ENCODE data around the gene GPR84.

DNA sequence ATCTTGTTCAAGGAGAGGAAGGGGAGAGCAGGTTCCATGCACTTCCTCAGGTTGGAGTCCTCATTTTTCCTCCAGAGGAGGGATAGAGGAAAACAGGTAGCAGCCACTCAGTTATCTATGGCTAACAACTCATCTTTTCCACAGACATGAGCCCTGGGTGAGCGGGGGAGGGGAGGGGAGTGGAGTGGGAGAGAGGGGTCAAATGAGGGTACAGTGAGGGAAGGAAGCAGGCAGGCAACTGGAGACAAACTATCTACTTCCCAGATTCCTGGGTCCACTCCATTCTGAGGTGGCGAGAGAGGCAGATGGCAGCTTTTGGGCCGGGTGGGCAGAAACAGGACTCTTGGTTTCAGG lies 22.8 kb upstream of the GPR84 start:
- TF ChIP-seq EP300 (IDR thresholded peaks at IDR 0.05) (no peak), POLR2A (IDR thresholded peaks at IDR 0.05) (no peak)
- TF ChIP-seq, protein P1, sequence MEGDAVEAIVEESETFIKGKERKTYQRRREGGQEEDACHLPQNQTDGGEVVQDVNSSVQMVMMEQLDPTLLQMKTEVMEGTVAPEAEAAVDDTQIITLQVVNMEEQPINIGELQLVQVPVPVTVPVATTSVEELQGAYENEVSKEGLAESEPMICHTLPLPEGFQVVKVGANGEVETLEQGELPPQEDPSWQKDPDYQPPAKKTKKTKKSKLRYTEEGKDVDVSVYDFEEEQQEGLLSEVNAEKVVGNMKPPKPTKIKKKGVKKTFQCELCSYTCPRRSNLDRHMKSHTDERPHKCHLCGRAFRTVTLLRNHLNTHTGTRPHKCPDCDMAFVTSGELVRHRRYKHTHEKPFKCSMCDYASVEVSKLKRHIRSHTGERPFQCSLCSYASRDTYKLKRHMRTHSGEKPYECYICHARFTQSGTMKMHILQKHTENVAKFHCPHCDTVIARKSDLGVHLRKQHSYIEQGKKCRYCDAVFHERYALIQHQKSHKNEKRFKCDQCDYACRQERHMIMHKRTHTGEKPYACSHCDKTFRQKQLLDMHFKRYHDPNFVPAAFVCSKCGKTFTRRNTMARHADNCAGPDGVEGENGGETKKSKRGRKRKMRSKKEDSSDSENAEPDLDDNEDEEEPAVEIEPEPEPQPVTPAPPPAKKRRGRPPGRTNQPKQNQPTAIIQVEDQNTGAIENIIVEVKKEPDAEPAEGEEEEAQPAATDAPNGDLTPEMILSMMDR (IDR thresholded peaks at IDR 0.05): no peak

Measured in tibial nerve (tissue), 4 donors.